Measurements from ENCODE around the gene ZBTB16. TPM values are rescaled to one million over a fixed set of nuclear protein-coding genes. Genes with fewer than 3 reads are reported as not detected.

The ZBTB16 gene
- total RNA-seq, 2 experiments from 2014 or later, result 19.1 to 20.6 TPM

- POLR2A ChIA-PET, result no interaction called here
- H3K27me3 ChIP-seq (ENCODE audit: control insufficient read depth in 1 of 2, insufficient read depth in 2 of 2, low read length in 2 of 2), result peaks cover 16 to 18% of the 10 kb centered on the region in 2 experiments
- Mint-ChIP-seq H3K4me3 (no peak overlapping the region), H3K27ac (no peak overlapping the region), H3K27me3 (peaks cover 53% of the 10 kb centered on the region), H3K36me3 (ENCODE audit: low read depth) (no peaks in the 10 kb centered on the region), H3K4me1 (ENCODE audit: low read depth) (no peaks in the 10 kb centered on the region), H3K9me3 (no peaks in the 10 kb centered on the region)
- DNase-seq (no peak), ATAC-seq (ENCODE audit: poor library complexity) (no peak)
- H3K36me3 ChIP-seq (ENCODE audit: insufficient read depth, low read length), result no peaks in the 10 kb centered on the region
- intact Hi-C loops (cut with DNase I, micrococcal nuclease), result no loop called here
- no peak overlapping the region for H3K27ac ChIP-seq (ENCODE audit: low read depth in 1 of 2, low read length in 2 of 2)
- no peaks in the 10 kb centered on the region for H3K4me1 ChIP-seq (ENCODE audit: insufficient read depth, low read length)
- no peak overlapping the region for H3K4me3 ChIP-seq (ENCODE audit: low read length)
- H3K9me3 ChIP-seq (ENCODE audit: control insufficient read depth in 1 of 2, insufficient read depth in 1 of 2, low read length in 2 of 2), result peaks cover 0 to 3% of the 10 kb centered on the region in 2 experiments
- TF ChIP-seq, protein P1, sequence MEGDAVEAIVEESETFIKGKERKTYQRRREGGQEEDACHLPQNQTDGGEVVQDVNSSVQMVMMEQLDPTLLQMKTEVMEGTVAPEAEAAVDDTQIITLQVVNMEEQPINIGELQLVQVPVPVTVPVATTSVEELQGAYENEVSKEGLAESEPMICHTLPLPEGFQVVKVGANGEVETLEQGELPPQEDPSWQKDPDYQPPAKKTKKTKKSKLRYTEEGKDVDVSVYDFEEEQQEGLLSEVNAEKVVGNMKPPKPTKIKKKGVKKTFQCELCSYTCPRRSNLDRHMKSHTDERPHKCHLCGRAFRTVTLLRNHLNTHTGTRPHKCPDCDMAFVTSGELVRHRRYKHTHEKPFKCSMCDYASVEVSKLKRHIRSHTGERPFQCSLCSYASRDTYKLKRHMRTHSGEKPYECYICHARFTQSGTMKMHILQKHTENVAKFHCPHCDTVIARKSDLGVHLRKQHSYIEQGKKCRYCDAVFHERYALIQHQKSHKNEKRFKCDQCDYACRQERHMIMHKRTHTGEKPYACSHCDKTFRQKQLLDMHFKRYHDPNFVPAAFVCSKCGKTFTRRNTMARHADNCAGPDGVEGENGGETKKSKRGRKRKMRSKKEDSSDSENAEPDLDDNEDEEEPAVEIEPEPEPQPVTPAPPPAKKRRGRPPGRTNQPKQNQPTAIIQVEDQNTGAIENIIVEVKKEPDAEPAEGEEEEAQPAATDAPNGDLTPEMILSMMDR (IDR thresholded peaks at IDR 0.05), result no peak
- CTCF ChIA-PET, result no interaction called here
These were observed 219.0 kb downstream of the ZBTB16 start for GRCh38 chr11:114278342-114279065.

DNA sequence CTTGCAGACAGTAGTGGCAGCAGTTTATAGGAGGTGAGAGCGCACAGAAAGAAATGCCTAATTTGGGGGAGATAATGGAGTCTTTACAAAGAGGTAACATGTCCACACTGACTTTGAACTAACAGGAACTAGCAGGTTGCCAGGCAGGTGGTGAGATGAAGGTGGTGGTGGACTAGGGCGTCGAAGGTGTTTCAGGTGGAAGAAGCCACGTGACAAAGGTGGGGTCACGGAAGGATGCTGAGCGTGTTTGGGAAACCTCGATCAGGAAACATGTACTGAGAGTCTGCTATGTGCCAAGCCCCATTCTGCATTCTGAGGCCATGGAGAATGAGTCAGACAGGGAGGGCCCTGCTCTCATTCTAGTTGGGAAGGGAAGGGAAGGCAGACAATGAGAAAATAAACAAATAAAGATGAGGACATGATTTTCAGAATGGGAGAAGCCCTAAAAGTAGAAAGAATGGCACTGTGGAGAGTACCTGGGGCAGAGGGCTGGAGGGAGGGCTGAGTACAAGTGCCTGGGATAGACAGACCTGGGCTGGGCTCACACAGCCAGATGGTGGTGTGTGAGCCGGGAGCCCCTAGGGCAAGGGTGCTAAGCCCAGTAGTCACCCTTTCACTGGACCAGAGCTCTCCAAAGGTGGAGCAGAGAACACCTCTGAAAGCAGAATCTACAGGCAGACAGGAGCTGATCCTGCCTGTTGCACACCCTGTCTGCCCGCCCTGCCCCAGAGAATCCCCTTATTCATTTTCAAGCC lies 220.5 kb downstream of the ZBTB16 start:
- Mint-ChIP-seq H3K4me1 (ENCODE audit: low read depth) (no peaks in the 10 kb centered on the region), H3K27me3 (peaks cover 40% of the 10 kb centered on the region), H3K36me3 (ENCODE audit: low read depth) (no peaks in the 10 kb centered on the region), H3K4me3 (no peak overlapping the region), H3K9me3 (no peaks in the 10 kb centered on the region), H3K27ac (no peak overlapping the region)
- Histone ChIP-seq H3K27me3 (ENCODE audit: control insufficient read depth in 1 of 2, insufficient read depth in 2 of 2, low read length in 2 of 2) (peaks cover 6 to 9% of the 10 kb centered on the region in 2 experiments), H3K9me3 (ENCODE audit: control insufficient read depth in 1 of 2, insufficient read depth in 1 of 2, low read length in 2 of 2) (peaks cover 0 to 3% of the 10 kb centered on the region in 2 experiments), H3K36me3 (ENCODE audit: insufficient read depth, low read length) (no peaks in the 10 kb centered on the region), H3K4me1 (ENCODE audit: insufficient read depth, low read length) (no peaks in the 10 kb centered on the region), H3K27ac (ENCODE audit: low read depth in 1 of 2, low read length in 2 of 2) (no peak overlapping the region), H3K4me3 (ENCODE audit: low read length) (no peak overlapping the region)
- TF ChIP-seq, protein P1 (IDR thresholded peaks at IDR 0.05), result no peak
- intact Hi-C loops (cut with DNase I, micrococcal nuclease), result loop anchor here (5.0 kb wide), 2 partner anchors 482 to 1997 kb away; no protein-coding TSS in a partner anchor
- no peak for ATAC-seq (ENCODE audit: poor library complexity)
- CTCF ChIA-PET, result interaction anchor here (2.6 kb wide), 1 partner anchor 19 kb away, joined by 8 read pairs; no protein-coding TSS in a partner anchor
- POLR2A ChIA-PET, result no interaction called here
- no peak for DNase-seq

DNA sequence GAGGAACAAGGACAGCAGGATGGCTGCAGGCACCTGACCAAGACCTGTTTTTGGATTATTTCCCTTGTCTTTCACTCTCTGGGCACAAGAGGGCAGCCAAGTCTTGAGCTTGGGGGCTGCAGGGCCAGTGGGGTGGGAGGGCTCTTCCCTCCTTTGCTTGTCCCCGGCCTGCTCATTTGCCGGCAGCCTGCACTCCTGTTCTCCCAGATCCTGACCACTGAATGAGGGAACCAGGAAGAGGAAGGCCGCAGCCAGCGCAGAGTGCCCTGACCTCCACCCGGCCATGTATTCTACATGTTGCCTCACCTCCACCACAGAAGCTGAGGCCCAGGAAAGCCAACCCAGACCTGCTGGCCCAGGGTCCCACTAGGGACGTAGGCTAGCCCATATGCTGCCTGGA lies 221.2 kb downstream of the ZBTB16 start:
- intact Hi-C loops (cut with DNase I, micrococcal nuclease), result loop anchor here (5.0 kb wide), 2 partner anchors 482 to 1997 kb away; no protein-coding TSS in a partner anchor
- H3K27ac Mint-ChIP-seq, result no peak overlapping the region

More for the DNA sequence above, 221.2 kb downstream of the ZBTB16 start:
- Histone ChIP-seq H3K27ac (ENCODE audit: low read depth in 1 of 2, low read length in 2 of 2) (no peak overlapping the region), H3K9me3 (ENCODE audit: control insufficient read depth in 1 of 2, insufficient read depth in 1 of 2, low read length in 2 of 2) (no peaks in the 10 kb centered on the region), H3K36me3 (ENCODE audit: insufficient read depth, low read length) (no peaks in the 10 kb centered on the region), H3K27me3 (ENCODE audit: control insufficient read depth in 1 of 2, insufficient read depth in 2 of 2, low read length in 2 of 2) (peaks cover 0 to 6% of the 10 kb centered on the region in 2 experiments), H3K4me3 (ENCODE audit: low read length) (no peak overlapping the region), H3K4me1 (ENCODE audit: insufficient read depth, low read length) (no peaks in the 10 kb centered on the region)
- no peaks in the 10 kb centered on the region for H3K36me3 Mint-ChIP-seq (ENCODE audit: low read depth)
- H3K27me3 Mint-ChIP-seq, result peaks cover 32% of the 10 kb centered on the region
- H3K9me3 Mint-ChIP-seq, result no peaks in the 10 kb centered on the region
- ATAC-seq (ENCODE audit: poor library complexity) (no peak), DNase-seq (peak in 4 of 14 experiments; percentile 13 to 40 (median 26))
- H3K4me1 Mint-ChIP-seq (ENCODE audit: low read depth), result no peaks in the 10 kb centered on the region
- TF ChIP-seq, protein P1 (IDR thresholded peaks at IDR 0.05), result peak; percentile 14
- no peak overlapping the region for H3K4me3 Mint-ChIP-seq
- CTCF ChIA-PET, result interaction anchor here (2.6 kb wide), 1 partner anchor 19 kb away, joined by 8 read pairs; no protein-coding TSS in a partner anchor
- POLR2A ChIA-PET, result no interaction called here
